AG04450 (cell line): ENCODE data around the gene KANK3. TPM values are rescaled to one million over a fixed set of nuclear protein-coding genes. Genes with fewer than 3 reads are reported as not detected.
"Not testable (repeated sequence)": the region's sequence is repeated elsewhere in the genome, so short reads cannot be mapped to it uniquely, and the experiment has no call there.

Experiments used
- CTCF ChIA-PET: fragments of 300-600, 350-600 bp; formaldehyde crosslinking; extraction: SDS; loops from one replicate; lab custom pipeline; 2022; ENCODE audit warnings: antibody characterized with exemption, inconsistent platforms; lab: Charles Lee
- POLR2A ChIA-PET: fragments of 350-600 bp; formaldehyde crosslinking; extraction: SDS; loops from one replicate; lab custom pipeline; 2021; ENCODE audit warnings: antibody characterized with exemption, inconsistent platforms; lab: Yijun Ruan, JAX
- DNase-seq: peaks from one replicate; pipeline ENCODE4 v3.0.0-alpha.2; 2011; ENCODE audit warnings: low read depth, low spot score
- H3K27ac ChIP-seq: one replicate; pipeline ENCODE4 v1.5.1; 2012; ENCODE audit warnings: low read depth, low read length, control low read depth
- H3K27me3 ChIP-seq: one replicate; pipeline ENCODE4 v1.6.0; 2012; ENCODE audit warnings: low read length; ENCODE audit not compliant: control insufficient read depth, insufficient read depth
- H3K4me3 ChIP-seq: 2 replicates; pipeline ENCODE4 v1.5.1; 2011; ENCODE audit warnings: mild to moderate bottlenecking, low read depth, low read length, control low read depth
- H3K9me3 ChIP-seq: 2 replicates; pipeline ENCODE4 v1.5.1; 2012; ENCODE audit warnings: low read length; ENCODE audit not compliant: control insufficient read depth, insufficient read depth
- CTCF ChIP-seq: IDR thresholded peaks from 2 replicates; pipeline ENCODE4 v1.5.1; 2011; ENCODE audit warnings: low read depth, low read length, control low read depth, inconsistent platforms
- polyA plus RNA-seq: library from polyadenylated mRNA; depleted of rRNA; stranded (reverse); fragments of >200 nt; gene quantifications from 2 replicates; pipeline ENCODE4 v1.2.3, GENCODE V29; 2011

KANK3 gene
- polyA plus RNA-seq, 1 experiment = 0.07 TPM

- ChIA-PET CTCF (interaction anchor here (0.6 to 3.9 kb wide), 4 partner anchors 17 to 36 kb away, joined by 3 to 24 read pairs (median 10); partner anchors contain the start of gene MARCHF2), POLR2A (interaction anchor here (0.6 to 1.9 kb wide), 13 partner anchors 12 to 1429 kb away, joined by 3 to 21 read pairs (median 7); partner anchors contain the start of genes ANGPTL4, FBXL12, HNRNPM and ZNF414)
- peak; percentile 99 for DNase-seq
- Histone ChIP-seq H3K9me3 (no peaks in the 10 kb centered on the region; the same call in 1 of the 2 replicates), H3K27ac (peak within 1 kb of the TSS; percentile 73), H3K27me3 (no peaks in the 10 kb centered on the region), H3K4me3 (peak within 1 kb of the TSS; percentile 79)
- TF ChIP-seq CTCF = no peak
Observed at GRCh38 chr19:8389891-8390616, 47.0 kb upstream of the KANK3 start, which contains the start of gene RAB11B. Gene RAB11B, plus strand, starts transcription at chr19:8390360. Its CDS starts 57 bp downstream, at chr19:8390417.

GRCh38 chr19:8388612-8388958 is 45.5 kb upstream of the KANK3 start:
- Histone ChIP-seq H3K9me3 (no peaks in the 10 kb centered on the region; the same call in 1 of the 2 replicates), H3K27ac (no peak overlapping the region), H3K4me3 (no peak overlapping the region), H3K27me3 (no peaks in the 10 kb centered on the region)
- CTCF ChIA-PET = no interaction called here
- POLR2A ChIA-PET = interaction anchor here (0.8 kb wide), 1 partner anchor 25 kb away, joined by 4 read pairs; the partner anchor contains the start of gene ANGPTL4
- TF ChIP-seq CTCF = no peak
- no peak for DNase-seq

GRCh38 chr19:8387688-8388611 is 44.9 kb upstream of the KANK3 start:
- ChIA-PET POLR2A (interaction anchor here (0.6 to 0.8 kb wide), 2 partner anchors 24 to 39 kb away, joined by 3 to 4 read pairs; partner anchors contain the start of gene ANGPTL4), CTCF (no interaction called here)
- Histone ChIP-seq H3K27me3 (no peaks in the 10 kb centered on the region), H3K4me3 (no peak overlapping the region), H3K27ac (no peak overlapping the region), H3K9me3 (no peaks in the 10 kb centered on the region; the same call in 1 of the 2 replicates)
- DNase-seq = no peak
- TF ChIP-seq CTCF = no peak

- H3K27me3 ChIP-seq = no peaks in the 10 kb centered on the region
- POLR2A ChIA-PET = no interaction called here
- no peak for TF ChIP-seq CTCF
- CTCF ChIA-PET = no interaction called here
- no peaks in the 10 kb centered on the region; the same call in 1 of the 2 replicates for H3K9me3 ChIP-seq
- no peak for DNase-seq
- H3K27ac ChIP-seq = no peak overlapping the region
- no peak overlapping the region for H3K4me3 ChIP-seq
Observed at GRCh38 chr19:8386990-8387389, 43.9 kb upstream of the KANK3 start.

- H3K27me3 ChIP-seq, DNase-seq, H3K4me3 ChIP-seq, CTCF ChIA-PET, H3K9me3 ChIP-seq, POLR2A ChIA-PET, H3K27ac ChIP-seq: not testable (repeated sequence)
Observed at GRCh38 chr19:8386419-8386818, 43.4 kb upstream of the KANK3 start.

GRCh38 chr19:8385566-8385965 is 42.5 kb upstream of the KANK3 start:
- POLR2A ChIA-PET, CTCF ChIA-PET: not testable (repeated sequence)

GRCh38 chr19:8385103-8385502 is 42.0 kb upstream of the KANK3 start:
- CTCF ChIA-PET, H3K27ac ChIP-seq, H3K4me3 ChIP-seq, POLR2A ChIA-PET, H3K27me3 ChIP-seq, H3K9me3 ChIP-seq, DNase-seq: not testable (repeated sequence)

More at GRCh38 chr19:8385566-8385965, 42.5 kb upstream of the KANK3 start:
- not testable (repeated sequence) for DNase-seq, H3K9me3 ChIP-seq, H3K4me3 ChIP-seq, H3K27me3 ChIP-seq, H3K27ac ChIP-seq
